GM23338 (cell line): Measurements from ENCODE around the gene TPI1.

ENCODE experiments used
- CTCF ChIP-seq, 2 experiments: fragments of 200-600 bp in 1 of 2; sonication (generic) in 1 of 2; conservative IDR thresholded peaks; 2 replicates each; pipeline versions ENCODE4 v1.5.1 to v1.6.1; 2016 to 2017; ENCODE audit warnings: antibody characterized with exemption in 2 of 2, low read depth in 2 of 2, mild to moderate bottlenecking in 2 of 2, moderate library complexity in 1 of 2
- EZH2 ChIP-seq: fragments of 200-600 bp; sonication (generic); IDR thresholded peaks from one replicate; pipeline ENCODE4 v1.8.0; 2017; ENCODE audit warnings: antibody characterized with exemption, mild to moderate bottlenecking, low read depth; ENCODE audit not compliant: unreplicated experiment
- EZH2phosphoT487 ChIP-seq: fragments of 200-600 bp; sonication (generic); IDR thresholded peaks from one replicate; pipeline ENCODE4 v1.8.1; 2018; ENCODE audit warnings: antibody characterized with exemption; ENCODE audit not compliant: unreplicated experiment
- POLR2AphosphoS5 ChIP-seq: IDR thresholded peaks from 2 replicates; pipeline ENCODE4 v1.6.1; 2016; ENCODE audit warnings: antibody characterized with exemption, low read depth
- REST ChIP-seq: IDR thresholded peaks from one replicate; pipeline ENCODE4 v1.6.1; 2018; ENCODE audit warnings: antibody characterized with exemption; ENCODE audit not compliant: unreplicated experiment
- STAT1 ChIP-seq: IDR thresholded peaks from one replicate; pipeline ENCODE4 v1.6.1; 2016; ENCODE audit warnings: antibody characterized with exemption; ENCODE audit not compliant: unreplicated experiment
- ZNF331 ChIP-seq: fragments of 250-450 bp; sonication (Bioruptor Pico); IDR thresholded peaks from 2 replicates; pipeline ENCODE4 v1.5.0; 2020; ENCODE audit warnings: low read depth, mild to moderate bottlenecking, moderate library complexity
- TF ChIP-seq, protein P1 (sequence below): IDR thresholded peaks from 2 replicates; pipeline ENCODE4 v1.6.1; 2016; ENCODE audit warnings: antibody characterized with exemption

GRCh38 chr12:6915789-6916285, 48.5 kb downstream of the TPI1 start:
- TF ChIP-seq CTCF (conservative IDR thresholded peaks at IDR 0.05; ENCODE audit: low read depth in 2 of 2) (no peak), EZH2 (no peak), REST (no peak), STAT1 (no peak), ZNF331 (CRISPR knock-in tag) (no peak), EZH2phosphoT487 (no peak), POLR2AphosphoS5 (no peak)
- TF ChIP-seq, protein P1, sequence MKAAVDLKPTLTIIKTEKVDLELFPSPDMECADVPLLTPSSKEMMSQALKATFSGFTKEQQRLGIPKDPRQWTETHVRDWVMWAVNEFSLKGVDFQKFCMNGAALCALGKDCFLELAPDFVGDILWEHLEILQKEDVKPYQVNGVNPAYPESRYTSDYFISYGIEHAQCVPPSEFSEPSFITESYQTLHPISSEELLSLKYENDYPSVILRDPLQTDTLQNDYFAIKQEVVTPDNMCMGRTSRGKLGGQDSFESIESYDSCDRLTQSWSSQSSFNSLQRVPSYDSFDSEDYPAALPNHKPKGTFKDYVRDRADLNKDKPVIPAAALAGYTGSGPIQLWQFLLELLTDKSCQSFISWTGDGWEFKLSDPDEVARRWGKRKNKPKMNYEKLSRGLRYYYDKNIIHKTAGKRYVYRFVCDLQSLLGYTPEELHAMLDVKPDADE: no peak
